HG03066 (cell line): ENCODE data around the gene KIAA2012.

Experiments
- ATAC-seq: cut with Tn5 transposase; IDR thresholded peaks from one replicate; pipeline ENCODE4 v1.9.1; 2021; ENCODE audit warnings: low read depth; ENCODE audit not compliant: unreplicated experiment

Gene KIAA2012

DNA sequence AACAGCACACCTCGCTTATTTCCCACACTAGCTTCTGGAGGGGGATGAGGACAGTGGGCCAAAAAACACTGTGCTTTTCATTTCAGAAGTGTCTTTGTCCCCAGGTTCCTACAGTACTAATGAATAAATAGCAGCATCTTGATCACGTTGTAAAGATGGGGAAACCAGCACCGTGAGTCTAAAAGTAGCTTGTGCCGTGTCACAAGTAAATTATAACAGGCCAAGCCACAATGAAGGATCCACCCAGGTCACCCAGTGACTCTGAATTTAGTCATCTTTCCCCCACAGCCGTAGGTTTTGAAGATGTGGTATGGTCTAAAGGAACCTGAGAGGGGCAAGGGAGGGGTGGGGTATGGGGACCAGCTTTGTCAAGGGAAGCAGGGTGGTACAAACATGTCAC, 30.6 kb upstream of the KIAA2012 start:
- ATAC-seq: no peak

DNA sequence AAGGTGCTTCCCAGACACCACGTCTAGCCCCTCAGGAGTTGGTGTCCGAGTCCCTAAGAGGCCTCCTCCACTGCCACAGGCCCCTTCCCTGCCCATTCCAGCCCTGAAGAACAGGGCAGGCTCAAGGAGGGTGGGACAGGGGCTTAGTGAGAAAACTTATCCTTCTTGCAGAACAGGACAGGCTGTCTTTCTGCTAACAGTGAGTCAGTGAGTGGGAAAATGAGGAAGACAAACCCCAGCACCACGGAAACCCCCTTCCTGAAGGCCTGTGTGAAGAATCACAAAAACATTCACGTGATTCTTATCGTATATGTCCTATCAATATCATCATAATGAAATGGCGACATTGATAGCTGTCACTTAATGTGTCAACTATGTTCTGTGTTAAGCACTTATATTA, 29.6 kb upstream of the KIAA2012 start:
- ATAC-seq: no peak

DNA sequence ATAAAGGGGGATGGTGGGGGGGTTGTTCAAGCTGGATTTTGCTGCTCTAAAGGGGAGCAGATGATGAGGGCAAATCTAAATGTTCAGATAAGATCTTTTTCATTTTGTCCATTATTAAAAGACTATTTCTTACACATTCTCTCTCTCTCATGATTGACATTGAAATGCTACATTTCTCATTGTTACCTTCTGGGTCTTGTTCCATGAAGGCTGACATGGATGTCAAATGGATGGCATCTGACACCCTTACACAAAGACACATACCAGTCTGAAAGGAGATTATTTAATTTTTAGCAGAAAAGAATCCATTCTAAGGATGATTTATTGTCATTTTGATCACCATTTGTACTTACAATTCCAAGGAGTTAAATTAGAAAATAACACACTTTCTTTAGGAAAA, 28.3 kb upstream of the KIAA2012 start:
- ATAC-seq: no peak

DNA sequence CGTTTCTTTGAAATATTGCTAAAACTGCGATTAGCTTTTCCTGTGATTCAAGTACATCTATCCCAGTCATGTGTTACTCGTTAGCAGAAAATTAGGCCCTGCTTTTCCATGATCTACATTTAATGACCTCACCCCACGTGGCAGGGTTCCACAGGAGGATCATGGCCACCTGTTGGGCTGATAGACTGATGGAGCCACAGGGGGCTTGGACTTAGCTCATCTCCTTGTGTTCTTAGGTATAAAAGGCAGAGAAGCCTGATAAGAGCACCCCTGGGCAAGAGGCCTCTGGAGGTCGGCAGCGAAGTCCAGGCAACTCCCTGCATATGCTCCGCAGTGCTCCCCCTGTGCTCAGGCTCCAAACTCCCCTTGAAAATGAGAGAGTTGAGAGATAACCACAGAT, 26.5 kb upstream of the KIAA2012 start:
- no peak for ATAC-seq

DNA sequence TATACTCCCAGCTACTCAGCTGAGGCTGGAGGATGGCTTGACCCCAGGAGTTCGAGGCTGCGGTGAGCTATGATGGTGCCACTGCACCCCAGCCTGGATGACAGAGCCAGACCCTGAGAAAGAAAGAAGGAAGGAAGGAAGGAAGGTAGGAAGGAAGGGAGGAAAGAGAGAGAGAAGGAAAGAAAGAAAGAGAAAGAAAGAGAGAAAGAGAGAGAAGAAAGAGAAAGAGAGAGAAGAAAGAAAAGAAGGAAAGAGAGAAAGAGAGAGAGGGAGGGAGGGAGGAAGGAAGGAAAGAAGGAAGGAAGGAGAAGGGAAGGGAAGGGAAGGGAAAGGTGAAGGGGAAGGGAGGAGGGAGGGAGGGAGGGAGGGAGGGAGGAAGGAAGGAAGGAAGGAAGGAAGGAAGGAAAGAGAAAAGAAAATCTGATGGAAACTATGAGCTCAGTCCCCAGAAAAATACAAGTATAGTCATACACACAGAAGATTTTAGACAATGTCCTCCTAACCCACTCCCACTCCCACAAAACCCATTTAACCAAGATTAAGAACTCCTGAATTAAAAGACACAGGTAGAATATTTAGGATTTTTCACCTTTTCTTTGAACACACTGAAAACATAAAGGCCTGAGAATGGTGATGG, 23.8 kb upstream of the KIAA2012 start:
- ATAC-seq: no peak

DNA sequence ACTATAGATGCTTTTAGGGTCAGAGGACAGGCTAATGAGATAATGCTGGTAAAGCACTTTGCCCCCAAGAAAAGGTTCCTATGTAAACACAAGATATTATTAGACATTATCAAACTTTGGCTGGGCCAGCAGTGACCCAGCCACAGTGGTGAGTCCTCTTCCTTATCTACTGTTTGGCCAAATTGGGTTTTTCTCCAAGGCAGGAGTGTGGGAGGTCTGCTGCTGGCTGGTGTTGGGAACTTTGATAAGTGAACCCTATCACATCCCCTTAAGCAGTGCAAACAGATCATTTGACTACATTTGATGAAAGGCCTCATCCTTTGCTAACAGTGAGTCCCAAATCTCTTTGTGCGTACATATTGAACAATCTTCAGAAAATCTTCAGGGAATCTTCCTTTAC, 23.2 kb upstream of the KIAA2012 start:
- ATAC-seq: no peak

DNA sequence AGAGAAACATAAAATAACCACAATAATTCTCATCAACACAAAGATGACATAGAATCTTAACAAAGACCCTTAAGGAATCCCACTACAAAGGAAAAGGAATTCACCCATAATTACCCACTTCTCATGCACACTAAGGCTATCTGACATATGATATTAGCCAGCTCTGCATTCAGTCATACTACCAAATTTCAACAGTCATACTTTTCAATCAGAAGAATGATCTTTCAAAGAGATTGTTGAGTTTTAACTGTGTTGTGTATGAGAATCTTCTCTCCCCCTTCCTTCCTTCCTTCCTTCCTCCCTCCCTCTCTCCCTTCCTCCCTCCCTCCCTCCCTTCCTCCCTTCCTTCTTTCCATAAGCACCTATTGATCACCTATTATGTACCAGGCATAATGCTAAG, 22.4 kb upstream of the KIAA2012 start:
- no peak for ATAC-seq

DNA sequence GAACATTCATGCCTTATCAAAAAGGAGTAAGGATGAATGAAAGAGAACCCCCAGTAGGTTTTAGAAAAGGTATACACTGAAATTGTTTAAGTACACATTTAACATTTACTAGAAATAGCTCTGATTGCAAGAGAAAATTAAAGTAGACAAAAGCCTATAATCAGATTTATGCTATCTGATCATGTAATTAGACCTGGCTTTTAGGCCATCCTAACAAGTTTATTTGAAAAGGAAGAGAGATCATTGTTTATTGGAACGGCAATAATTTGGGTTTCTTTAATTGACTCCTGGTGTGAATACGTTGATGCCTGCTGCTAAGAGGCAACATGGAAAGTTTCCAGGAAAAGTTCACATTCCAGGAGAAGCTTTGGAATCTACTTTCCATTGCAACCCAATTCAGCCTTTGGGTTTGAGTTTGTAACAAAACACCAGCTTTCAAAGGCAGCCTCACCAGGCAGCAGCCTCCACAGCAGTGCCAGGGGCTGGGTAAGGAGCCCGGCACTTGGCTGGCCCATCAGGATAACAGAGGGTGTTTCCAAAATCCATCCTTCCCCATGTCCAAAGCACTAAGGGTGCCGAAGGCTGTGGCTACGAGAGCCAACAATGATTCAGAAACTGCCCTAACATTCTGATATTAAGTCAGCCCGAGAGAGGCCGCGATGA, 21.4 kb upstream of the KIAA2012 start:
- ATAC-seq: no peak

DNA sequence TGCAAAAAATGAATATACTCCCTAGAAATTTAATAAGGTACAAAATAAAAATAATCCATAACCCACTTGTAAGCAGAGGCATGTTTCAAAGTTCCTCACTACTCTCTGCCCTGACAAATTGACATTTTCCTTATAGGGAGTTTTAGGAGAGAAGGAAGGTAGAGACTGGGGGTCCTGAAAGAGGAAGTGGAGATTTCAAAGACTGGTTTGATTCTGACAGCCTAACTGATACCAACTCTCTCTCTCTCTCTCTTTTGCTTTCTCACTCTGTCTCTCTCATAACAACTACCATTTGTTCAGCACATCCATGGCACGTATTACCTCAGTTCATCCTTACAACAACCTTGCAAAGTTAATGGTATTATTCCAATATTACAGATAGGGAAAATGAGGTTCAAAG, 20.8 kb upstream of the KIAA2012 start:
- ATAC-seq: no peak

DNA sequence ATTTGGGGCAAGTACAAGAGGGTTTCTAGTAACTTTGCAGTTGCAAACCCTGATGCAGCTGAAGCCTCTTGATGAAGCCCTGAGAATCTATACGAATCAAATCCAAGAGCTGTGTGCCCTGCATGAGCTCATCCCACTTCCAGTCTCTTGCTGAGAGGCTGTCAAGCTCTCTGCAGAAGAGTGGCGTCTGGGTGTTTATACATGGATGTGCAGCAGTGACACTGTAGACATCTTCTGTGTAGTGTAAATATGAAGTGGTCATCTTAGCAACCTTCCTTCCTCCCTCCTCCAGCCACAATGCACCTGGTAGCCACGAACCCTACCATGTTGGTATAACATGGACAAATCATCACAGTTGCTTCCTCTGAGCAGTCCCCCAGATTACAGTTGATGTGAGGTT, 18.4 kb upstream of the KIAA2012 start:
- no peak for ATAC-seq

DNA sequence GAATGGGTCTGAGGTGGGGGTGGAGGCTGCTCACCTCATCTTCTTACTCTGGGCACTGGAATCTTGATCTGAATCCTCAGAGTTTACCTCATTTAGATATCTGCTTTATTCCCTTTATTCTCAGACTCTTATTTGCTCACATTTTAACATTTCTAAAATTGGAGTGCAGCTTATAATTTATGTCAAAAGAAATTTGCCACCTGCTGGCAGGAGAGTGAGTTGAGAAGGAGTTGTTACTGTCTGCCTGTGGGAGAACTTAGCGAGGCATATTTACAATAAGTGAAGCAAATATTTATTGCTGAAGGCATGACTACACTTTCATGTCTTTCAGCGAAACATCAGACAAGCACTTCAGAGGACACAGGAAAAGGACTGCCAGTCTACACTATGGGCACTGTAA, 16.4 kb upstream of the KIAA2012 start:
- ATAC-seq: no peak

DNA sequence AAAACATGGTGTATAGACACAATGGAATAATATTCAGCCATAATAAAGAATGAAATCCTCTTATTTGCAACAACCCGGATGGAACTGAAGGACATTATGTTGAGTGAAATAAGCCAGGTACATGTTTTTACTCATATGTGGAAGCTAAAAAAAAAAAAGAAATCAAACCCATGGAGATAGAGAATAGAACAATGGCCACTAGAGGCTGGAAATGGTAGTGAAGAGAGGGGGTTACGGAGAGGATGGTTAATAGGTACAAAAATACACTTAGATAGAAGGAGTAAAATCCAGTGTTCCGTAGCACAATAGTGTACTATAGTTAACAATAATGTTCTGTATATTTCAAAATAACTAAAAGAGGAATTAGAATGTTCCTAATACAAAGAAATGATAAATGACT, 12.8 kb upstream of the KIAA2012 start:
- ATAC-seq: no peak

DNA sequence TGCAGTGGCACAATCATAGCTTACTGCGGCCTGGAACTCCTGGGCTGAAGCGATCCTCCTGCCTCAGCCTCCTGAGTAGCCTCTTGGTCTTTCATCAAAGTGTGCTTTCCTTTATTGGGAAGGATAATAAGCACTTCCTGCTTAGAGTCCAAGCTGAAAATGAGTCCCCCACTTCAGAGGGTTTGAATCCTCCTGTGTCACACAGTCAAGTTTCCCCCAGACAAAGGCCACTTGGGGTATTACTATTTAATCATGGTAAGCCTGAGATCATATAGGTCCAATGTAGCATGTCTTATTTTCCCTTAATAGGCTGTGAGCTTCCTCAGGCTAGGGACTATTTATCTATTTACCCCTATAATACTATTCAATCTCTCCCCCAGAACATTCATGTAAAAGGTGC, 11.4 kb upstream of the KIAA2012 start:
- no peak for ATAC-seq

DNA sequence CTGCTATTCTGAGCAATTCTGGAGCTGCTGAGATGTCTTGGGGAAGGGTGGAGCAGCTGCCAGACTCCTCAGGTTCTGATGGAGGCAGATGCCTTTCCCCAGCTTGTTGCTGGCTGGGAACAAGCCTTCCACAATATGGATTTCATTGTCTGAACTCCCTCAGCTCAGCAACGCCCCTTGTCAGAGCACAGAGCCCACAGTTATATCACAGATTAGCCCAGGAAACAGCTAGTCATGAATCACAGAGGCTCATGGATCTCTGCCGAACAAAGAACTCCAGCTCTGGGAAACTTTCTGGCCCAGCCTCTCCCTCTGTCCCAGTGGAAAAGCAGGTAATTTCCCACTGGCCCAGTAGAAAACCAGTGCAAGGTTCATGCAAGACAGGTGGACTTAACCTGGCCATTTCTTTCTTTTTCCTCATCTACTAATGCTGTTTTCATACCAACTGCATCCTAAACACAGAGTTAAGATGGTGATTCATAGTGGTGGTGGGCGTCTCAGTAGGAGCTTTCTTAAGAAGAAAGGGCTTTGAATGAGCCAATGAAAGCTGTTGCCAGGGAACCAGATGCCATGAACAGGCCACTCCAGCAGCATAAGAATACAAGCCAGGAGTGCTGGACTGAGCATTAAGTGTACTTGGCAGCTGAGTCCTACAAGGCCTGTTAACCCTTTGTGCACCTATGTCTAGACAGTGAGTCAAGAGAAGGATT, 8.7 kb upstream of the KIAA2012 start:
- ATAC-seq: no peak

DNA sequence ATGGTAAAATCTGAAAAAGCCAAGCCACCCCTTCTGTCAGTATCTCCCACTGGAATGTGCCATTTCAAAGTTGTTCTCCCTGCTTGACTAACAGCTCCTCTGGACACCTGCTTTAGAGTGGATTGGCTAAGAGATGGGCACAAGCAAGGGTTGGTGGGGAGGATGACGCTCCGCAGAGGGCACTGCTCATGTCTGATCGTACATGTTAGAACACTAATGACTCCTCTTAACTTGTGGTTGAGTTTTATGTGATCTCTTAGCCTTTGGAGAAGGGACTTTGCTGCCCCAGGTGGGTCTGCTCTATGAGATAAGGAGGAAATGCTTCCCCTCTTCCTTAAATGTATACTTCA, 8.2 kb upstream of the KIAA2012 start:
- no peak for ATAC-seq

DNA sequence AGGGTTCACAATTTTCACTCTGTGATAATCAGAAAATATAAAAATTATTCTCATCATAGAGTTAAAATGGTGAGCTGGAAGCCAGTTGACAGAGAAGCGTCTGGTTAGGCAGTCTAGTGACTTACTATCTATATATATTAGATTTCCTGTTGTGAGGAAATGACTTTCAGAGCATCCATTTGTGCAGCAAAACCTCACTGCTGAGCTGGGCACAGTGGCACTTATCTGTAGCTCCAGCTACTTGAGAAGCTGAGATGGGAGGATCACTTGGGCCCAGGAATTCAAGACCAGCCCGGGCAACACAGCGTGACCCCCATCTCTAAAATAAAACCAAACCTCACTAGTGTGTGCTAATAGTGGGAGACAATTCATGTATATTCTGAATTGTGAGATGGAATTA, 7.2 kb upstream of the KIAA2012 start:
- ATAC-seq: no peak

DNA sequence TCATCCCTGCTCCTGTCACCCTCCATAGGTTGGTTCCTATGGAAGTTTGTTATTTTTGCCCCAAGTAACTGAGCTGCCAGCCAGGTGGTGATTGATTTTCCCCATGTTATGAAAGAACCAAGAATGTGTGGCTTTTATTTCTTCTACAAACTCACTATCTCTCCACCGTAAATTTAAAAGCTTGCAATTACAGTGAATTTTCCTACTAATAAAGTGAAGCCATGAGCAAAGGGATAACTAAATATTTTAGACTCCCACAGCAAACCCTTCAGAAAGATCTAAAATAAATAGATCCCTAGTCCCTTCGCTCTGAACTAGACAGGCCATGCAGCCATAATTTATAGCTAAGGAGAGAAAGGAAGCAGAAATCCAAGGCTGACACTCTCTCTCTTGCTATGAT, 6.2 kb upstream of the KIAA2012 start:
- no peak for ATAC-seq

DNA sequence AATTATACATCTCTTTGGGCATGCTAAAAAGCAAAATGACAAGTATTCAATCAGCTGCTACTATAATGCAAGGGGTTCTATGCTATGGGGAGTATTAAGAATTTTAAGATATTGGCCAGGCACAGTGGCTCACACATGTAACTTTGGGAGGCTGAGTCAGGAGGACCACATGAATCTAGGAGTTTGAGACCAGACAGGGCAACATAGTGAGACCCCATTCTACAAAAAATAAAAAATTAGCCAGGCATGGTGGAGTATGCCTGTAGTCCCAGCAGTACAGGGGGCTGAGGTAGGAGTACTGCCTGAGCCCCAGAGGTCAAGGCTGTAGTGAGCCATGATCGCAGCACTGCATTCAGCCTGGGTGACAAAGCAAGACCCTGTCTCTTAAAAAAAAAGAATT, 5.5 kb upstream of the KIAA2012 start:
- ATAC-seq: no peak

DNA sequence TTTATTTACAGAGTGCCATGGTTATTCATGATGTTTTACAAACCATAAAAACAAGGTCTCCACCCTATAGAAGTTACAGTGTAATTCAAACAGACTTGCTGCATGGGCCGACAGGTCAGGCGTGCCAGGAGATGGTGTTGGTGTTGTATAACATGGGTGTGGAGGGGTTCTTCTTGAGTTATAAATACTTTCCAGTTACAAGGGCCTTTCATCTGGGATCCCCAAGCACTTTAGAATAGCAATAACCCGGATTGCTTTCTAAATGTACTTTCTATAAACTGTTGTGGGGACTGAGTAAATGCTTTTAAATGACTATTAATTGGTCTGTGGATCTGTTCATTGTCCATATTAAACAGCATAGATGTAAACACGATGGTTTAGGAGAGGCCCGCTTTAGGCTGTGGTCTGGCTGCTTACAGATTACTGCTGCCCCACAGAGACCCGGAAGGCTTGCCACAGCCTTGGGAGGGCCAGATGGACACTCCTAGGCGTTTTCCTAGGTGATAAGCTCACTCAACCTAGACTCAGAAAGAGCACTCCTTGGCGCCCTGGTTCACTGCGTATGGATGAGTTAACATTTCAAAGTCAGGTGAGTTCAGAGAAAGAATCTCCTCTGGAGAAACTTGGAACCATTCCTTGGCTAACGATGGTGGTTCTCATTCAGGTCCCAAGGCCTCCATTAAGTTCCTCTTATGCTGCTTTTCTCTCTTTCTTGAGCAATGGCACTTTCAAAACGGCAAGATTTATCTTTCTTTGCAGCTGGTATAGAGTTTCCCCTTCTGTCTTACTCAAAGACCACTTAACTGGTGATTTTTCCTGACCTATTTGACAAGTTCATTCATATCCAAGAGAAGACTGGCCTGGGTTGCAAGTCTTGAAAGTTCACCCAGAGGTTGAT, 3.6 kb upstream of the KIAA2012 start:
- no peak for ATAC-seq

DNA sequence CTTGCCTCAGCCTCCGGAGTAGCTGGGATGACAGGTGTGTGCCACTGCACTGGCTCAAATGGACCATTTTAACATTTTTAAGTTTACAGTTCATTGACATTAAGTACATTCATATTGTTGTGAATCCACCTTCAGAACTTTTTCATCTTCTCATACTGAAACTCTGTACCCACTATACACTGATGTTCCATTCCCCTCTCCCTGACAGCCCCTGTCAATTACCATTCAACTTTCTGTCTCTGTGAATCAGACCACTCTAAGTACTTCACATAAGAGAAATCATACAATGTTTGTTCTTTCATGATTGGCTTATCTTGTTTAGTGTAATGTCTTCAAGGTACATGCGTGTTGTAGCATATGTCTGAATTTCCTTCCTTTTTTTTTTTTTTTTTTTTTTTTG, 1.9 kb upstream of the KIAA2012 start:
- ATAC-seq: no peak

DNA sequence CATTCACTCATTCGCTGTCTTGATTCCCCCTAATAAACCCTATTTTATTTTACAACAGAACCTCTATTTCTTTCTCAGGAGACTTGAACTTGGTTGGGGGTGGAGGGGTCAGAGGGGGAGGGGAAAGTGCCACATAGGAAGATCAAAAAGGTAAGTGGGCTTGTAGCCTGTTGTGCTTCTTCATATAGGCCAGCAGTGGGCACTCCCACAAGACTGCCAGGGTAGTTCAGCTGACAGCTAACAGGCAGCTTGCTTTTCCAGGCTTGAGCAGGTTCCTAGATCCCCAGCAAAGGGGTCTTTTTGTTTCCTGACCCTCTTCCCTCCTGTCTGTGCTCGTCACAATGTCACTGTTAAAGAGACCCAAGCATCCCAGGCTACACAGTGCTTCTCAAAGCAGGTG, 829 bp upstream of the KIAA2012 start:
- no peak for ATAC-seq
